AG04449 (cell line): ENCODE measurements around the gene KCNK3.

Source experiments
- CTCF ChIA-PET: fragments of 350-600 bp; formaldehyde crosslinking; extraction: SDS; loops from one replicate; lab custom pipeline; 2021; ENCODE audit warnings: antibody characterized with exemption; lab: Yijun Ruan, JAX
- POLR2A ChIA-PET: fragments of 400-600, 350-600 bp; formaldehyde crosslinking; extraction: SDS; loops from one replicate; lab custom pipeline; 2020; ENCODE audit warnings: antibody characterized with exemption, inconsistent platforms; lab: Yijun Ruan, JAX
- DNase-seq: peaks from one replicate; pipeline ENCODE4 v3.0.0-alpha.2; 2010; ENCODE audit warnings: low read depth, low spot score
- H3K4me3 ChIP-seq: 2 replicates; pipeline ENCODE4 v1.5.1; 2011; ENCODE audit warnings: low read depth, mild to moderate bottlenecking, control low read depth, low read length
- TF ChIP-seq, protein P1 (sequence below): IDR thresholded peaks from one replicate; pipeline ENCODE4 v1.5.1; 2011; ENCODE audit warnings: mild to moderate bottlenecking, moderate library complexity, low read length, control low read depth, inconsistent platforms; ENCODE audit not compliant: insufficient read depth; ENCODE audit errors: missing control alignments

KCNK3 gene

DNA sequence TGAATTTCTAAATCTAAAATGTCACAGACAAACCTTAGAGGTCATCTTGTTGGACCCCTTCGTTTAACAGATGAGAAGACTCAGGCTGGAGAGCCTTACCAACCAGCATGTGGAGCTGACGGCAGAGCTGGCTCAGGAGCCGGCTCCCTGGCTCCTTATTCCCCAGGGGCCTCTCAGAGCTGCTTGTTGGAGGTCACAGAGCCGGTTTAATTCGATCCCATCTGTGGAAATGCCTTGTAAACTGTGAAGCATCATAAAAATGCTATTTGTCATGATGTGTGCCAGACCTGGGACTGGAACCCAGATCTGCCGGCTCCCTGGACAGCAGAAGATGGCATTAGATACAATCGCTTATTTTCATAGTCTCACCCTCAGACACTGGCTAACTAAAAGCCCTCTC lies 43.2 kb upstream of the KCNK3 start:
- TF ChIP-seq, protein P1, sequence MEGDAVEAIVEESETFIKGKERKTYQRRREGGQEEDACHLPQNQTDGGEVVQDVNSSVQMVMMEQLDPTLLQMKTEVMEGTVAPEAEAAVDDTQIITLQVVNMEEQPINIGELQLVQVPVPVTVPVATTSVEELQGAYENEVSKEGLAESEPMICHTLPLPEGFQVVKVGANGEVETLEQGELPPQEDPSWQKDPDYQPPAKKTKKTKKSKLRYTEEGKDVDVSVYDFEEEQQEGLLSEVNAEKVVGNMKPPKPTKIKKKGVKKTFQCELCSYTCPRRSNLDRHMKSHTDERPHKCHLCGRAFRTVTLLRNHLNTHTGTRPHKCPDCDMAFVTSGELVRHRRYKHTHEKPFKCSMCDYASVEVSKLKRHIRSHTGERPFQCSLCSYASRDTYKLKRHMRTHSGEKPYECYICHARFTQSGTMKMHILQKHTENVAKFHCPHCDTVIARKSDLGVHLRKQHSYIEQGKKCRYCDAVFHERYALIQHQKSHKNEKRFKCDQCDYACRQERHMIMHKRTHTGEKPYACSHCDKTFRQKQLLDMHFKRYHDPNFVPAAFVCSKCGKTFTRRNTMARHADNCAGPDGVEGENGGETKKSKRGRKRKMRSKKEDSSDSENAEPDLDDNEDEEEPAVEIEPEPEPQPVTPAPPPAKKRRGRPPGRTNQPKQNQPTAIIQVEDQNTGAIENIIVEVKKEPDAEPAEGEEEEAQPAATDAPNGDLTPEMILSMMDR, result no peak
- ChIA-PET POLR2A (no interaction called here), CTCF (interaction anchor here (0.6 to 1.0 kb wide), 2 partner anchors 43 to 72 kb away, joined by 3 read pairs; no protein-coding TSS in a partner anchor)
- no peak for DNase-seq
- H3K4me3 ChIP-seq, result no peak overlapping the region

DNA sequence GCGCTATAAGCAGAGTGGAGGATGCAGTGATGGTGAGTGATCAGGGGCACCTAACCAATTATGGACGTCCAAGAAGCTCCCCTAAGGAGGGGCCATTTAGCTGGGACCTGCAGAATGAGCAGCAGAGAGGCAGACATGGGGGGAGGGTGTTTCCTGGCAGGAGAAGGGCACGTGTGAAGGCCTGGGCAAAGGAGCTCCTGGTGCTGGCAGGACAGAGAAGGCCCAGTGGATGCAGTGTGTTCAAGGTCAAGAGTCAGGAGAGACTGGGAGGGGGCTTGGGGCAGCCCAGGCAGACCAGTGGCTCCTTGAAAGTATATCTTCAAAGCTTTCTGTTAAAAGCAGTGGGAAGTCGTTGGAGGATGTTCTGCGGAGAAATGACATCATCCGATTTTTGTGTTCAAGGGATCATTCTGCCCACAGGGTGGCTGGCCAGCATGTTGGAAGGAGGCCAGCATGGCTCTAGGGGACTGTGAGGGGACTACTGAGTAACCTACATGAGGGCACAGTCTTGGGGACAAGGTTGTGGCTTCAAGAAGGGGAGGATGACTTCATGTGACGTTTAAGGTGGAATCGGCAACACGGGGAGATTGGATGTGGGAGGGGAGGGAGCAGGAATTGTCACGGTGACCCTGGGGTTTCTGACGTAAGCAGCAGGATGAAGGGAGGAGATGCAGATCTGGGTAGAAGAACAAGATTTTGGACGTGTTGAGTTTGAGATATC lies 42.4 kb upstream of the KCNK3 start:
- POLR2A ChIA-PET, result no interaction called here
- CTCF ChIA-PET, result interaction anchor here (0.6 to 1.0 kb wide), 2 partner anchors 44 to 72 kb away, joined by 3 read pairs; no protein-coding TSS in a partner anchor
- H3K4me3 ChIP-seq, result no peak overlapping the region
- no peak for DNase-seq
- TF ChIP-seq, protein P1, result no peak

DNA sequence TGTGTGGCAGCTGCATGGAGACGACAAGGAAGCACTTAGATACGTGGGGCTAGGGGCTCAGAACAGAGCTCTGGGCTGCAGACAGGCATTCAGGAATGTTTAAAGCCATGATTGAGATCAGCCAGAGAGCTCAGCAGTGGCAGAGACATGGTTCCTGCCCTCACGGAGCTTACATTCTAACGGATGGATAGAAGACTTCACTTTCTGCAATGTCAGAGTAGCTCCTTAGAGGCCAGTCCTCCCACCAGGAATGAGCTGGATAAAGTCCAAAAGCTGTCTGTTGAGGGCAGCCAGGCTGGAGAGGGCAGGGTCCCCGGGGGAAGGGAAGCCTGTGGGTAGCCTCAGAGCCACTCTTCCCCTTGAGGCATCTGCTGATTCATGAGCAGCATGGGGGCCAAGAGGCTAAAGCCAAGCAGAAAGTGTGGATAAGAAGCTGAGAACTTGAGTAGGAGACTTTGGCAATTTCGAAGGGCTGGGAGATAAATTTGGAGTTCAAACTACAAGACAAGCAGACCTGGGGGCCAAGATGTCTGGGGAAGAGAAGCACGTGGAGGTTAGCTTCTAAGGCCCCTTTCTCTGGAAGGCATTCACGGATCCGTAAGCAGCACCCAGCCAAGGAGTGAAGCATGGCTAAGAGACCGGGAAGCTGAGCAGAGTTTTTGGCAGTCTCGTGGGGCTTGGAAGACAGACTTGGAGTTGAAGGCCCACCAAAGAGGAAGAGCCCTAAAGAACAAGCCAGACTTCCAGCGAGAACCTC lies 41.6 kb upstream of the KCNK3 start:
- H3K4me3 ChIP-seq, result no peak overlapping the region
- POLR2A ChIA-PET, result interaction anchor here (0.7 kb wide), 1 partner anchor 12 kb away, joined by 3 read pairs; no protein-coding TSS in a partner anchor
- no peak for DNase-seq
- TF ChIP-seq, protein P1, result no peak
- CTCF ChIA-PET, result interaction anchor here (0.8 kb wide), 1 partner anchor 44 kb away, joined by 5 read pairs; no protein-coding TSS in a partner anchor

DNA sequence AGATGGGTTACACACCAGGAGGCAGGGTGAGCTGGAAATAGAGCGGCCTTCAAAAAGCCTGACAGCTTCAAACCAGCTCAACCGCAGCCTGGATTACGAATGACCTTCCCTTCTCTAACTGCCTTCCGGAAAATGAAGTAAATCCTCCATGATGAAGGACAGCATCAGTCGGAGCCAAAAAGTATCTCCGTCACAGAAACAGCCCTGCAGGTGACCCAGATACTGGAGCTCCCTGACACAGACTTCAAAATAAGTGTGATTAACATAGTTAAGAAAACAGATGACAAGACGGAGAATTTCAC lies 41.1 kb upstream of the KCNK3 start:
- no peak for DNase-seq
- TF ChIP-seq, protein P1, result no peak
- no peak overlapping the region for H3K4me3 ChIP-seq
- POLR2A ChIA-PET, result interaction anchor here (0.7 kb wide), 1 partner anchor 12 kb away, joined by 3 read pairs; no protein-coding TSS in a partner anchor
- CTCF ChIA-PET, result interaction anchor here (0.8 kb wide), 1 partner anchor 45 kb away, joined by 5 read pairs; no protein-coding TSS in a partner anchor

DNA sequence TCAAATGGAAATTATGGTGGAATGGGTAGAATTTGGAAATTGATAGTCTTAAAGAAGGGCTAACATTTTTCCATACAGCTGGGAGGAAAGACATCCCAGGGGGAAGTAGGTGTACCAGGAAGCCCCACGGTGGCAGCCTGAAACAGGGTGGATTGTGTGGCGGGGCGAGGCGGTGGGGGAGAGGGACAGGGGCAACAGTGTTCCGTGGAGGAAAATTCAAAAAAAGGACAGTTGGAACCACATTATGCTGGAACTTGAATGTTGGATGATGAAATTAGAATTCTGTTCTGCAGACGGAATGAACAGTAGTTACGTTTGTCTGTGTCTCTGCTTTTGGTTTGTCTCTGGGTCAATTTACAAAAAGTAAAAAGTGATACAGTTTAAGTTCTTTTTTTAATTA lies 40.7 kb upstream of the KCNK3 start:
- DNase-seq, result no peak
- TF ChIP-seq, protein P1, result no peak
- no peak overlapping the region for H3K4me3 ChIP-seq
- CTCF ChIA-PET, result no interaction called here
- POLR2A ChIA-PET, result no interaction called here
